Esophagus muscularis mucosa (tissue), 3 donors: ENCODE results near the gene IL17REL.

Experiments
- POLR2A ChIP-seq: fragments of 450-650 bp; IDR thresholded peaks from one replicate; pipeline ENCODE4 v1.6.1; 2017; ENCODE audit warnings: antibody characterized with exemption, moderate library complexity, mild to moderate bottlenecking, low read depth
- POLR2AphosphoS5 ChIP-seq, 2 donors: sonication (generic); formaldehyde crosslinking; IDR thresholded peaks; one replicate each; pipeline ENCODE4 v1.6.1; 2017; ENCODE audit warnings: antibody characterized with exemption in 2 of 2
- TF ChIP-seq, protein P1 (sequence below), 3 experiments: fragments of 200-600 bp in 2 of 3; fragments of 450-650 bp in 1 of 3; sonication (generic) in 2 of 3; IDR thresholded peaks; one replicate each; pipeline ENCODE4 v1.5.1; 2017 to 2019; ENCODE audit warnings: antibody characterized with exemption in 3 of 3, mild to moderate bottlenecking in 2 of 3, moderate library complexity in 1 of 3

DNA sequence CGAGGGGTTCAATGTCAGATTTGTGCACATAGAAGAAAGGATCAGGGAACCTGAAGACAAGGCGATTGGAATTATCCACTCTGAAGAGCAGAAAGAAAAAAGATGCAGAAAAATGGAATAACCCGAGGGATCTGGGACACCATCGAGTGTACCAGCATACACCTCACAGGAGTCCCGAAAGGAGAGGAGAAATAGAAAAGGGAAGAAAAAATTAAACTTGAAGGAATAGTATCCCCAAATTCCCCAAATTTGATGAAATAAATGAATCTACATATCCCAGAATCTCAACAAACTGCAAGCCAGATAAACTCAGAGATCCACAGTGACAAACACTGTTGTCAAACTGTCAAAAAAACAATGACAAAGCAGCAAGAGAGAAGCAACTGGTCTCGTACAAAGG, 21.4 kb downstream of the IL17REL start:
- TF ChIP-seq, protein P1, sequence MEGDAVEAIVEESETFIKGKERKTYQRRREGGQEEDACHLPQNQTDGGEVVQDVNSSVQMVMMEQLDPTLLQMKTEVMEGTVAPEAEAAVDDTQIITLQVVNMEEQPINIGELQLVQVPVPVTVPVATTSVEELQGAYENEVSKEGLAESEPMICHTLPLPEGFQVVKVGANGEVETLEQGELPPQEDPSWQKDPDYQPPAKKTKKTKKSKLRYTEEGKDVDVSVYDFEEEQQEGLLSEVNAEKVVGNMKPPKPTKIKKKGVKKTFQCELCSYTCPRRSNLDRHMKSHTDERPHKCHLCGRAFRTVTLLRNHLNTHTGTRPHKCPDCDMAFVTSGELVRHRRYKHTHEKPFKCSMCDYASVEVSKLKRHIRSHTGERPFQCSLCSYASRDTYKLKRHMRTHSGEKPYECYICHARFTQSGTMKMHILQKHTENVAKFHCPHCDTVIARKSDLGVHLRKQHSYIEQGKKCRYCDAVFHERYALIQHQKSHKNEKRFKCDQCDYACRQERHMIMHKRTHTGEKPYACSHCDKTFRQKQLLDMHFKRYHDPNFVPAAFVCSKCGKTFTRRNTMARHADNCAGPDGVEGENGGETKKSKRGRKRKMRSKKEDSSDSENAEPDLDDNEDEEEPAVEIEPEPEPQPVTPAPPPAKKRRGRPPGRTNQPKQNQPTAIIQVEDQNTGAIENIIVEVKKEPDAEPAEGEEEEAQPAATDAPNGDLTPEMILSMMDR (IDR thresholded peaks at IDR 0.05): no peak
- TF ChIP-seq POLR2AphosphoS5 (IDR thresholded peaks at IDR 0.05) (no peak), POLR2A (no peak)
